Stimulated activated CD4-positive, alpha-beta T cell treated with anti-CD3 and anti-CD28 coated beads, TNF-alpha, amount 100 ng/mL, for 1 hour (primary cell): ENCODE results near the gene APEX1.
"Not testable (repeated sequence)": the region's sequence is repeated elsewhere in the genome, so short reads cannot be mapped to it uniquely, and the experiment has no call there.

Experiments
- DNase-seq, 3 donors: peaks; one replicate each; pipeline ENCODE4 v3.0.0-alpha.2; 2020; ENCODE audit warnings: low read depth in 3 of 3, low spot score in 1 of 3

APEX1 gene

GRCh38 chr14:20472536-20473169 is 17.6 kb downstream of the APEX1 start:
- DNase-seq, result no peak

GRCh38 chr14:20476776-20477175 is 21.8 kb downstream of the APEX1 start:
- no peak for DNase-seq

DNA sequence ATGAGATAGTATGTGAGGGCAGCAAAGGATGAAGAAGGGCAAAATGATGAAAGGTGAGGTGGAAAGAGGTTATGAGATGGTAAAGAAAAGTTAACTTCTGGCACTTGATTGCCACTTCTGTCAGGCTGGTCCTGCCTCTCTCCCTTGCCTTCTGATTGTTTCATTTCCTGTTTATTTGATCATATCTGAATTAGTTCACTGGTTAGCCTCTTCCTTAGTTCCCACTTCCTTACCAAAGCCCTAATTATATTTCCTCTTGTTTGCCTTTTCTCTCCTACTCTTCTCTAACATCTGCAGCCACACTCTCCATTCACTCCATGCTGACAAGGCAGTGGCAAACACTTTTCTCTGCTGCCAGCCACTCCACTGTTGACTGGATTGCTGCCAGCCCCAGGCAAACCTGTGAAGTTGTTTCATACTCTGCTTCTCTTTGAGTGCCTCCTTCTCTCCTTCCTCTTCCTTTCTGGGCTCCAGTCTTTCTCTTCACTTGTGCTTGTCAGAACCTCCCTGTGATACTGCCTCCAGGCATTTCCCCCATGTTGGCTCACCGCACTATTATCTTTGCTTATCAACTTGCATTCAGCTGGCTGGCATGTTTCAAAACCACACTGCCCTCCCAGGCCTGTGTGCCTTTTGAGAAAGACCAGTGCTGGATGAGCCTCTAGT is 22.3 kb downstream of the APEX1 start:
- DNase-seq, result no peak

GRCh38 chr14:20478894-20479293 is 23.9 kb downstream of the APEX1 start:
- DNase-seq, result no peak

DNA sequence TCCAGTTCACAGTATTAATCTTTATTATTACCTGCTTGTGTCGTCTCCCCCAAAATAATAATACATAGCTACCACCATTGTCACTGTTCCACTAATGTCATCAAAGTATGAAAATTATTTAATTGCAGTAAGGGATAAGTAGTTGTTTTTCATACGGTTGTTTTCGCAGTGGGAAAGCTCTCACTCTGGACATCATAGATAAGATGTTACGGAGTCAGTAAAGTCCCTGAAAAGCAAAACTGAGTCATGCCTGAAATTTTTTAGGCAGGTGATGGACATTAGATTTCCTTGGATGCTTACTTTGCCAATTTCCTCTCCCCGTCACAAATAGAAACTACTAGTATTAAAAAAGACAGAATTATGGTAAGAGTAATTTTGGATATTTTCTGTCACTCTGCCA is 27.4 kb downstream of the APEX1 start:
- DNase-seq, result no peak

GRCh38 chr14:20485900-20486299 is 30.9 kb downstream of the APEX1 start:
- DNase-seq, result no peak

GRCh38 chr14:20486684-20487395 is 31.8 kb downstream of the APEX1 start:
- DNase-seq, result no peak

- DNase-seq, result no peak
These were observed 32.3 kb downstream of the APEX1 start for GRCh38 chr14:20487396-20487725.

DNA sequence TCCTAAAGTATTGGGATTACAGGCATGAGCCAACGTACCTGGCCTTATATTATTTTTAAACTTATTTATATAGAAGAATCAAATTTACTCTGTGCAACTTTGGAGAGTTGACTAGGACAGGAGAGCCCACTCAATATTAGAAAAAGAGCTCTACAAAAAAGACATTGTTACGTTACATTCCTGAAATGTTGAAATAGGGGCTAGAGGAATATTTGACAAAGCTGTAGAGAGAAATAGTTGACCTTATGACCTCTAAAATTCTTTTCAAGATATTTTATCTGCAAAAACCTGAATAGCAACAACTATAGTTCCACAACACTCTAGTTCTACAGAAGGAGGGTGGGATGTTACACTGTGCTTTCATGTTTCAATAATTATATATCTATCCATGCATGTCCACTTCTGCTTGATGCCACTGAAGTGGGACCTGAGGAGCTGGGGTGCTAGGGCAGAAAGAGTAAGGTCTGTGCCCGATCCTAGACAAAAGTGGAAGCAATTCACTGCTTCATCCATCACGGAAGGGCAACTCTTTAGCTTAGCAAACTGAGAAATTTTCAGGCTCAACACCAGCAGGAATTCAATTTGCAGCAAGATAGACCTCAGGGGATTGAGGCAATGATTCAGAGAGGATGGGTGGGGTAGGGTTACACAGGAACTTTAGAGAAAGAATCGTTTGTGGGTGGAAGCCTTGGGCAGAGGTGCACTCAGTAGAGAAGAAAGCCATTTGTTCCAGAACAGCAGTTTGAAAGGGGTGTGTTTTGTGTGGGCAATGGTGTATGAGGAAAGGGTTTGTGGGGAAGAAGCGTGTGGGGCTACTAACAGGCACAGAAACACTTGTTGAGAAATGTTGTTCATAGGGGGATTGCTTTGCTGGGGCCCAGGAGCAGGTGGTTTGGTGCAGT is 34.3 kb downstream of the APEX1 start:
- DNase-seq, result no peak

DNA sequence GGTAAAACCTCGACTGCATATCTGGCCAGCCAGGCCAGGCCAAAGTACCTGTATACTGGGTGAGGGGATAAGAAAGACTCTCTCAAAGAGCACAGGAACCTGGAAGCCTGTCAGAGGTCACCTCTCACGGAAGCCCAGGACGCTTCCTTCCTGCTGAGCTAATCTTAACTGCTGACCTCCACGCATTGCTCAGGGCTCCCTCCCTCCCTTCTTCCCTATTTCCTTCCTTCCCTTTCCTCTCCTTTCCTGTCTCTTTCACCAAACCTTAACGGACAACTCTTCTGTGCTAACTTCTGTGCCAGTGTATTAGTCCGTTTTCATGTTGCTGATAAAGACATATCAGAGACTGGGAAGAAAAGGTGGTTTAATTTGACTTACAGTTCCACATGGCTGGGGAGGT is 35.5 kb downstream of the APEX1 start:
- DNase-seq, result no peak

- no peak for DNase-seq
These were observed 37.5 kb downstream of the APEX1 start for GRCh38 chr14:20492486-20492885.

- DNase-seq, result no peak
These were observed 38.6 kb downstream of the APEX1 start for GRCh38 chr14:20493634-20494033.

DNA sequence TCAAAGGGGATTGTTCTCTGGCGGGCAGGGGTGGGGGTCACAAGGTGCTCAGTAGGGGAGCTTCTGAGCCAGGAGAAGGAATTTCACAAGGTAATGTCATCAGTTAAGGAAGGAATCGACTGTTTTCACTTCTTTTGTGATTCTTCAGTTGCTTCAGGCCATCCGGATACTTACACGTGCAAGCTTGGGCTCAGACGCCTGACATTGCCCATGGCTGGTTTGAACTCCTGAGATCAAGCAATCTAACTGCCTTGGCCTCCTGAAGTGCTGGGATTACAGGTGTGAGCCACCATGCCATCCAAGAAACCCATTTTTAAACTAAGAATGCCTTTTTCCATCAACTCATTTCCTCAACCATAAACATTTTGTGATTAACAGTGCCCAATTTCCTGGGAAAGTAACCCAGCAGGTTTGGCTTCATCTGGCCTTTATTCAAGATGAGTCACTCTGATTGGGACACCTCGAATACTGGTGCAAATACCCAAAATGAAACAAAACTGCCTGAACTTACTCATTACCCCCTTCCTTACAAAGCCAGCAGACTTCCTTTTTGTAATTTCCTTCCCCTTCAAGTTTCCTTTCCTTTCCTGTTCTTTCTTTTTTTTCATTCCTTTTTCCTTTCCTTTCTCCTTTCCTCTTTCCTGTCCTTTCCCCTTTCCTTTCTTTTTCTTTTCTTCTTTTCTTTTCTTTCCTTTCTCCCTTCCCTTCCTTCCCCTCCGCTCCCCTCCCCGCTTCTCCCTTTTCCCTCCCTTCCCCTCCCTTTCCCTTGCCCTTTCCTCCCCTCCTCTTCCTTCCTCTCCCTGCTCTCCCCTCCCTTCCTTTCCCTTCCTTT is 40.1 kb downstream of the APEX1 start:
- DNase-seq, result no peak

- DNase-seq, result no peak
These were observed 43.6 kb downstream of the APEX1 start for GRCh38 chr14:20498622-20499021.

GRCh38 chr14:20499108-20499507 is 44.1 kb downstream of the APEX1 start:
- no peak for DNase-seq

DNA sequence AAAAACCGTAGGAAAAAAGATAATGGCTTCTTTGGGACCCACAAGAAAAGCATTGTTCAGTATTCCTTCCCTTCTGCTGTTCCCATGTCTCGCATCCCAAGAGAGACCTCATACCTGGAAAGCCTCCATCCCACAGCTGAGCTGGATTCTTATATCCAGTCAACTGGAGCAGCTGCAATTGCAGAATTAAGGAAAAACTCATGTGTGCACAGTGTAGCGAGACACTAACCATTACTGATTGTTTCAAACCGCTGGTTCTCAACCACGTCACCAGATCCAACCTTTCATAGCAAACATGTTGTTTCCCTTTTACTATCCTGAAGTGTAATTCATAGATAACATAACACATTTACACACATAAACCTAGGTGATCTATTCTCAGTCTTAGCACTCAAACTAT is 44.9 kb downstream of the APEX1 start:
- DNase-seq, result no peak

DNA sequence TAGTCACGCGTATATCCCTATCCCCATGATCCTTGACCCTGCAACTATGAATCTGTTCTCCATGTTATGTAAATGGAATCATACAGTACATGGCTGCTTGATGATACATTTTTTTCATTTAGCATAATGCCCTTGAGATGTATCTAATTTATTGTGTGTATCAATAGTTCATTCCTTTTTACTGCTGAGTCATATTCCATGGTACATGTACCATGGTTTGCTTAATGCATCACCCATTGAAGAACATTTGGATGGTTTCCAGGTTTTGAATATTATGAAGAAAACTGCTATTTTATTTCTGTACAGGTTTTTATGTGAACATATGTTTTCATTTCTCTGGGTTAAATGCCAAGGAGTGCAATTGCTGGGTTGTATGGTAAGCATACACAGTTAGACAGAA is 46.3 kb downstream of the APEX1 start:
- no peak for DNase-seq

DNA sequence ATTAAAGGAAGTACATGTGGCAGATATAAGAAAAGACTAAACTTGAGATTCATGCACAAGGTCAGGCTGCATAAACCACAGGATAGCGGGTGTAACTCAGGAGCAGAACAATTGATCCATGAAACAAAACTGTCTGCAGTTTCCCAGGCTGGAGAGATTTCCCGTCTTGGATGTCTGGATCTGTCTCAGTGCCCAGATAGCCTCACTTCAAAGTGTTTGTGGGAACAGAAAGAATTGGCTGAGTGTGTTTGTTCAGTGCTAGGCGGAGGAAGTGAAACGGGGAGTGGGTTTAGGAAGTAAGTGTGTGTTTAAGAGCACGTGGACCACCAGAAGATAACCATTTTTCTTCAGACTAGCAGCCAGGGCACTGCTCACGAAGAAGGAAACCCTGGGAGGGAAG is 48.9 kb downstream of the APEX1 start:
- DNase-seq, result no peak

GRCh38 chr14:20506276-20506675 is 51.2 kb downstream of the APEX1 start:
- not testable (repeated sequence) for DNase-seq

DNA sequence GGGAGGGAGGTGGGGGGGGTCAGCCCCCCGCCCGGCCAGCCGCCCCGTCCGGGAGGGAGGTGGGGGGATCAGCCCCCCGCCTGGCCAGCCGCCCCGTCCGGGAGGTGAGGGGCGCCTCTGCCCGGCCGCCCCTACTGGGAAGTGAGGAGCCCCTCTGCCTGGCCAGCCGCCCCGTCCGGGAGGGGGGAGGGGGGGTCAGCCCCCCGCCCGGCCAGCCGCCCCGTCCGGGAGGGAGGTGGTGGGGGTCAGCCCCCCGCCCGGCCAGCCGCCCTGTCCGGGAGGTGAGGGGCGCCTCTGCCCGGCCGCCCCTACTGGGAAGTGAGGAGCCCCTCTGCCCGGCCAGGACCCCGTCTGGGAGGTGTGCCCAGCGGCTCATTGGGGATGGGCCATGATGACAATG is 51.7 kb downstream of the APEX1 start:
- DNase-seq, result not testable (repeated sequence)
